ENCODE measurements around the gene UMAD1. TPM values are rescaled to one million over a fixed set of nuclear protein-coding genes. Genes with fewer than 3 reads are reported as not detected.

Gene UMAD1
- total RNA-seq, 2 experiments from 2014 or later: 11.0 to 15.3 TPM

DNA sequence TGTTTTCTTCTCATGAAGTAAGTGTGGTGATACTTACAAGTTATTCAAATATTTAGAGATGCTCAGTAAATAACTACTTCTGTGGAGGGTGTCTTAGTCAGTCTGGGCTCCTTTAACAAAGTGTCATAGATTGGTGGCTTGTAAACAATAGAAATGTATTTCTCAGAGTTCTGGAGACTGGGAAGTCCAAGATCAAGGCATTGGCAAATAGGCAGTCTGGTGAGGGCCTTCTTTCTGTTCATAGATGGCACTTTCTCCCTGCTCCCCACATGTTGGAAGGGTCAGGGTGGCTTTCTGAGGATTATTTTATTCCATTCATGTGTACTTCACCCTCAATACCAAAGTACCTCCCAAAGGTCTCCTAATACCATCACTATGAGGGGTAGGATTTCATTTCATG, 59.4 kb downstream of the UMAD1 start:
- H3K27me3 ChIP-seq (ENCODE audit: control insufficient read depth in 1 of 2, insufficient read depth in 2 of 2, low read length in 2 of 2): no peaks in the 10 kb centered on the region
- H3K27ac Mint-ChIP-seq: no peak overlapping the region
- H3K36me3 ChIP-seq (ENCODE audit: insufficient read depth, low read length): no peaks in the 10 kb centered on the region
- POLR2A ChIA-PET: no interaction called here
- H3K27me3 Mint-ChIP-seq: no peaks in the 10 kb centered on the region
- intact Hi-C loops (cut with DNase I, micrococcal nuclease): no loop called here
- H3K4me1 ChIP-seq (ENCODE audit: insufficient read depth, low read length): peaks cover 3% of the 10 kb centered on the region
- no peak overlapping the region for H3K4me3 Mint-ChIP-seq
- H3K9me3 ChIP-seq (ENCODE audit: control insufficient read depth in 1 of 2, insufficient read depth in 1 of 2, low read length in 2 of 2): no peaks in the 10 kb centered on the region
- TF ChIP-seq, protein P1, sequence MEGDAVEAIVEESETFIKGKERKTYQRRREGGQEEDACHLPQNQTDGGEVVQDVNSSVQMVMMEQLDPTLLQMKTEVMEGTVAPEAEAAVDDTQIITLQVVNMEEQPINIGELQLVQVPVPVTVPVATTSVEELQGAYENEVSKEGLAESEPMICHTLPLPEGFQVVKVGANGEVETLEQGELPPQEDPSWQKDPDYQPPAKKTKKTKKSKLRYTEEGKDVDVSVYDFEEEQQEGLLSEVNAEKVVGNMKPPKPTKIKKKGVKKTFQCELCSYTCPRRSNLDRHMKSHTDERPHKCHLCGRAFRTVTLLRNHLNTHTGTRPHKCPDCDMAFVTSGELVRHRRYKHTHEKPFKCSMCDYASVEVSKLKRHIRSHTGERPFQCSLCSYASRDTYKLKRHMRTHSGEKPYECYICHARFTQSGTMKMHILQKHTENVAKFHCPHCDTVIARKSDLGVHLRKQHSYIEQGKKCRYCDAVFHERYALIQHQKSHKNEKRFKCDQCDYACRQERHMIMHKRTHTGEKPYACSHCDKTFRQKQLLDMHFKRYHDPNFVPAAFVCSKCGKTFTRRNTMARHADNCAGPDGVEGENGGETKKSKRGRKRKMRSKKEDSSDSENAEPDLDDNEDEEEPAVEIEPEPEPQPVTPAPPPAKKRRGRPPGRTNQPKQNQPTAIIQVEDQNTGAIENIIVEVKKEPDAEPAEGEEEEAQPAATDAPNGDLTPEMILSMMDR (IDR thresholded peaks at IDR 0.05): no peak
- H3K36me3 Mint-ChIP-seq (ENCODE audit: low read depth): peaks cover 26% of the 10 kb centered on the region
- no peak overlapping the region for H3K27ac ChIP-seq (ENCODE audit: low read depth in 1 of 2, low read length in 2 of 2)
- H3K9me3 Mint-ChIP-seq: no peaks in the 10 kb centered on the region
- H3K4me1 Mint-ChIP-seq (ENCODE audit: low read depth): peaks cover 46% of the 10 kb centered on the region
- ATAC-seq (ENCODE audit: poor library complexity): no peak
- H3K4me3 ChIP-seq (ENCODE audit: low read length): no peak overlapping the region
- no peak for DNase-seq
- CTCF ChIA-PET: interaction anchor here (2.3 kb wide), 1 partner anchor 10 kb away, joined by 6 read pairs; no protein-coding TSS in a partner anchor

DNA sequence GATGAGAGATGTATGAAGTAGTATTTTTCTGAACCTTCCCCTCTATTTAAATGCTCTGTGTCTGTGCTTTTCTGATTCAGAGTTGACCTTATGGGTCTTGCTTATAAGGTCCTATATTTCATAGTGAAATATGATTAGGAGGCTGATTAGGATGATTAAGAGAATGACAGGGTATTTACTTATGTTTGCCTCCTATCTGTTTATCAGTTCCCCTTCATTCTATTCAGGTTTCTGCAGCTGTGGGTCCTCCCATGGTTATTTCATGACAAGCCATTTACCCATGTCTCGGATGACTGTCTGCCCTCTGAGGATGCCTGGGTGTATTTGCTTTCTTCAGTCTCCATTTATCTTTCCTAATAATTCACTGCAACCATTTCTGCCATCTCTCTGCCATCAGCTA, 61.0 kb downstream of the UMAD1 start:
- POLR2A ChIA-PET: no interaction called here
- Mint-ChIP-seq H3K9me3 (no peaks in the 10 kb centered on the region), H3K4me3 (no peak overlapping the region), H3K36me3 (ENCODE audit: low read depth) (peaks cover 17% of the 10 kb centered on the region), H3K27me3 (no peaks in the 10 kb centered on the region), H3K4me1 (ENCODE audit: low read depth) (peaks cover 45% of the 10 kb centered on the region), H3K27ac (no peak overlapping the region)
- intact Hi-C loops (cut with DNase I, micrococcal nuclease): no loop called here
- H3K27me3 ChIP-seq (ENCODE audit: control insufficient read depth in 1 of 2, insufficient read depth in 2 of 2, low read length in 2 of 2): no peaks in the 10 kb centered on the region
- H3K4me3 ChIP-seq (ENCODE audit: low read length): no peak overlapping the region
- DNase-seq (no peak), ATAC-seq (ENCODE audit: poor library complexity) (no peak)
- CTCF ChIA-PET: no interaction called here
- H3K9me3 ChIP-seq (ENCODE audit: control insufficient read depth in 1 of 2, insufficient read depth in 1 of 2, low read length in 2 of 2): no peaks in the 10 kb centered on the region
- H3K27ac ChIP-seq (ENCODE audit: low read depth in 1 of 2, low read length in 2 of 2): no peak overlapping the region
- peaks cover 3% of the 10 kb centered on the region for H3K4me1 ChIP-seq (ENCODE audit: insufficient read depth, low read length)
- TF ChIP-seq, protein P1 (IDR thresholded peaks at IDR 0.05): no peak
- H3K36me3 ChIP-seq (ENCODE audit: insufficient read depth, low read length): no peaks in the 10 kb centered on the region

DNA sequence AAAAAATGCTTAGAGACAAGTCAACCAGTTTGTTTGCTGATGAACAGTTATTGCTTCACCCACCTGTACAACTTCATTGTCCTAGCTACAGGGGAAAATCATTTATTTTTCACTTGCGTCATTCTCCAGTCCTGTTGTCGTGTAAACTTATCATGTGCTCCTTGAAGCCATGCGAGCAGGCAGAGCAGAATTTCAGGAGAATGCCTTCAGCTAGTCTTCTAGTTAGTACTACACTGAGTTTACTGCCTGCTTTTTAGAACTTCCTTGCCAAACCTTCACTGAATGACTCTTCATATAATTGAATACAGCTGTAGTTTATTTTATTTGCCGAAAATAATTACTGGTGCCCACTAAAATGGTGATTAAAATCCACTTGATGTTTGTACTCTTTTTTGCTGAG, 62.3 kb downstream of the UMAD1 start:
- peaks cover 3% of the 10 kb centered on the region for H3K4me1 ChIP-seq (ENCODE audit: insufficient read depth, low read length)
- Mint-ChIP-seq H3K27ac (no peak overlapping the region), H3K36me3 (ENCODE audit: low read depth) (peaks cover 14% of the 10 kb centered on the region), H3K9me3 (no peaks in the 10 kb centered on the region), H3K4me3 (no peak overlapping the region), H3K27me3 (no peaks in the 10 kb centered on the region), H3K4me1 (ENCODE audit: low read depth) (peaks cover 37% of the 10 kb centered on the region)
- no peaks in the 10 kb centered on the region for H3K36me3 ChIP-seq (ENCODE audit: insufficient read depth, low read length)
- no peak overlapping the region for H3K4me3 ChIP-seq (ENCODE audit: low read length)
- CTCF ChIA-PET: no interaction called here
- intact Hi-C loops (cut with DNase I, micrococcal nuclease): no loop called here
- ATAC-seq (ENCODE audit: poor library complexity) (no peak), DNase-seq (no peak)
- no peaks in the 10 kb centered on the region for H3K9me3 ChIP-seq (ENCODE audit: control insufficient read depth in 1 of 2, insufficient read depth in 1 of 2, low read length in 2 of 2)
- POLR2A ChIA-PET: interaction anchor here (0.5 kb wide), 1 partner anchor 57 kb away, joined by 4 read pairs; no protein-coding TSS in a partner anchor
- H3K27ac ChIP-seq (ENCODE audit: low read depth in 1 of 2, low read length in 2 of 2): no peak overlapping the region
- TF ChIP-seq, protein P1 (IDR thresholded peaks at IDR 0.05): no peak
- H3K27me3 ChIP-seq (ENCODE audit: control insufficient read depth in 1 of 2, insufficient read depth in 2 of 2, low read length in 2 of 2): no peaks in the 10 kb centered on the region

Data from CD4-positive, alpha-beta T cell (primary cell).